Natural killer cell (primary cell): ENCODE results near the gene RNU6-8. TPM values are rescaled to one million over a fixed set of nuclear protein-coding genes. Genes with fewer than 3 reads are reported as not detected.

Experiments used
- ATAC-seq, 3 donors: fragments of 150-1000 bp in 2 of 3; fragments of 200-7000 bp in 1 of 3; cut with Tn5 transposase; 1 replicate in 1 of 3; 2 replicates in 2 of 3; pipeline ENCODE4 v1.10.0; 2021; ENCODE audit warnings: mild to moderate bottlenecking in 2 of 3, moderate library complexity in 2 of 3
- DNase-seq, 2 donors: peaks; one replicate each; pipeline versions ENCODE4 v3.0.0 to v3.0.0-alpha.2; 2013 to 2021; ENCODE audit warnings: mixed read lengths in 1 of 2
- H3K27ac ChIP-seq: one replicate; pipeline ENCODE4 v1.5.1; 2013; ENCODE audit warnings: mild to moderate bottlenecking, low read length
- H3K27me3 ChIP-seq: one replicate; pipeline ENCODE4 v1.6.1; 2013; ENCODE audit warnings: low read length; ENCODE audit not compliant: control insufficient read depth, insufficient read depth
- H3K36me3 ChIP-seq: one replicate; pipeline ENCODE4 v1.6.1; 2013; ENCODE audit warnings: low read length; ENCODE audit not compliant: control insufficient read depth, insufficient read depth
- H3K4me1 ChIP-seq: one replicate; pipeline ENCODE4 v1.6.1; 2013; ENCODE audit warnings: low read length; ENCODE audit not compliant: control insufficient read depth, insufficient read depth
- H3K4me3 ChIP-seq: one replicate; pipeline ENCODE4 v1.5.1; 2013; ENCODE audit warnings: low read length
- H3K9me3 ChIP-seq: one replicate; pipeline ENCODE4 v1.6.1; 2013; ENCODE audit warnings: low read length; ENCODE audit not compliant: control insufficient read depth, insufficient read depth
- H3K27ac Mint-ChIP-seq, 2 donors: one replicate each; pipeline ENCODE4 v1.8.0; 2022; ENCODE audit warnings: mild to moderate bottlenecking in 2 of 2, mixed read lengths in 2 of 2, moderate library complexity in 1 of 2
- H3K27me3 Mint-ChIP-seq, 2 donors: one replicate each; pipeline ENCODE4 v1.8.0; 2022; ENCODE audit warnings: low read depth in 2 of 2, mixed read lengths in 2 of 2
- H3K36me3 Mint-ChIP-seq: one replicate; pipeline ENCODE4 v1.8.0; 2022; ENCODE audit warnings: mixed read lengths
- H3K4me1 Mint-ChIP-seq, 2 donors: one replicate each; pipeline ENCODE4 v1.8.0; 2022; ENCODE audit warnings: mixed read lengths in 2 of 2
- H3K4me3 Mint-ChIP-seq: one replicate; pipeline ENCODE4 v1.8.0; 2022; ENCODE audit warnings: mild to moderate bottlenecking, moderate library complexity, mixed read lengths
- H3K9me3 Mint-ChIP-seq, 2 donors: one replicate each; pipeline ENCODE4 v1.8.0; 2022; ENCODE audit warnings: mixed read lengths in 2 of 2
- WGBS: methylation state at CpG from one replicate; pipeline ENCODE4 v1.1.7; 2013; ENCODE audit warnings: missing lambda C conversion rate; ENCODE audit not compliant: insufficient coverage; 5-methylcytosine and 5-hydroxymethylcytosine counted together
- intact Hi-C: fragments of 100-400 bp; cut with micrococcal nuclease; formaldehyde crosslinking; loops from one replicate; pipeline ENCODE4 v1.14.2; 2022
- total RNA-seq, 4 donors: library from RNA; stranded (reverse); fragments of 120-200 nt in 1 of 4; gene quantifications; one replicate each; pipeline versions ENCODE4 v1.2.3 to v1.2.4, GENCODE V29; 2013 to 2022
- TF ChIP-seq, protein P1 (sequence below): fragments of 200-600 bp; IDR thresholded peaks from one replicate; pipeline ENCODE4 v1.8.0; 2022; ENCODE audit warnings: antibody characterized with exemption

The RNU6-8 gene
- total RNA-seq, 3 donors from 2014 or later (not counting 1 experiment from before 2014, with no cell fraction given), result not detected

DNA sequence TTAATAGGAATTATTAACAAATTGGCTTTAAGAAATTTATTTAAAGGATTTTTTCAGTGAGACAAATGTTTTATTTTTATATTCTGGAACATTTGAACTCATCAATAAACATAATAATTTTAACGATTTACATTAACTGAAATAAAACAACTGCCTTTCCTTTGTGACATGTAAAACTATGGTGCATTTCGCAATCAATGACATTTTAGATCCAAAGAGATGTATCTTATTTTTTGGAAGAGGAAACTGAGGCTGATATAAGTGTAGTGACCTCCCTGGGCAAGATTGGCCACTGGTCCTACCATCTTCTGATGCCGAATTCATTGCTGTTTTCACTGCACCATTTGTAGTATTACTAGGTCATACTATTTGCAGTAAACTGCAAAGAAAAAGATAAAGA, 2.5 kb upstream of the RNU6-8 start:
- Mint-ChIP-seq H3K4me3 (no peak overlapping the region), H3K9me3 (no peaks in the 10 kb centered on the region), H3K4me1 (peaks cover 35 to 40% of the 10 kb centered on the region in 2 donors), H3K27me3 (peaks cover 16 to 21% of the 10 kb centered on the region in 2 donors), H3K27ac (no peak overlapping the region), H3K36me3 (no peaks in the 10 kb centered on the region)
- Histone ChIP-seq H3K36me3 (no peaks in the 10 kb centered on the region), H3K4me1 (peaks cover 25% of the 10 kb centered on the region), H3K4me3 (no peak overlapping the region), H3K27ac (no peak overlapping the region), H3K9me3 (no peaks in the 10 kb centered on the region), H3K27me3 (no peaks in the 10 kb centered on the region)
- TF ChIP-seq, protein P1, sequence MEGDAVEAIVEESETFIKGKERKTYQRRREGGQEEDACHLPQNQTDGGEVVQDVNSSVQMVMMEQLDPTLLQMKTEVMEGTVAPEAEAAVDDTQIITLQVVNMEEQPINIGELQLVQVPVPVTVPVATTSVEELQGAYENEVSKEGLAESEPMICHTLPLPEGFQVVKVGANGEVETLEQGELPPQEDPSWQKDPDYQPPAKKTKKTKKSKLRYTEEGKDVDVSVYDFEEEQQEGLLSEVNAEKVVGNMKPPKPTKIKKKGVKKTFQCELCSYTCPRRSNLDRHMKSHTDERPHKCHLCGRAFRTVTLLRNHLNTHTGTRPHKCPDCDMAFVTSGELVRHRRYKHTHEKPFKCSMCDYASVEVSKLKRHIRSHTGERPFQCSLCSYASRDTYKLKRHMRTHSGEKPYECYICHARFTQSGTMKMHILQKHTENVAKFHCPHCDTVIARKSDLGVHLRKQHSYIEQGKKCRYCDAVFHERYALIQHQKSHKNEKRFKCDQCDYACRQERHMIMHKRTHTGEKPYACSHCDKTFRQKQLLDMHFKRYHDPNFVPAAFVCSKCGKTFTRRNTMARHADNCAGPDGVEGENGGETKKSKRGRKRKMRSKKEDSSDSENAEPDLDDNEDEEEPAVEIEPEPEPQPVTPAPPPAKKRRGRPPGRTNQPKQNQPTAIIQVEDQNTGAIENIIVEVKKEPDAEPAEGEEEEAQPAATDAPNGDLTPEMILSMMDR, result no peak
- DNase-seq (no peak), ATAC-seq (no peak)
- intact Hi-C loops, result no loop called here
- WGBS, result 100% methylated on average over 2 of the region's 3 CpGs

DNA sequence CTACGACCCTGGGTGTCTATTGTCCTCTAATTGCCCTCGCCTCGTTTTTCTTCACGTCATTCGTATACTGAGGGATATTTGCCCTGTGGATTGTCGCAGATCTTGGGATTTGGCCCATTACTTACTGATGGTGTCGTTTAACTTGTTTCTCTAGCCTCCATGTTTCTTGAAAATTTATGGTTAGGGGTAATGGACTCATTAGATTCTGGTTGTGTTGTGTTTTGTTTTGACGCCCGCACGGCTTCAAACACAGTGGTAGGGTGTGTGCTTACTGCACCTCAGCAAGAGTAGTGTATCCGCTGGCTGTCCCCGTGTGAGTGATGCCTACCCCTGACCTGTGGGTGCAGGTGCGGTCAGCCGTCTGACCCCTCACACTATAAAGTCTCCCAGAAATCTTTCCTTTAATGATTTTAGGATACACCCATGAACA, 874 bp upstream of the RNU6-8 start:
- H3K27me3 ChIP-seq, result no peaks in the 10 kb centered on the region
- peak overlapping the region; percentile 97 for H3K27ac ChIP-seq
- Mint-ChIP-seq H3K27ac (peak overlapping the region; percentile 89 to 92), H3K4me3 (peak overlapping the region; percentile 89), H3K4me1 (peaks cover 36 to 41% of the 10 kb centered on the region in 2 donors), H3K36me3 (no peaks in the 10 kb centered on the region), H3K27me3 (peaks cover 19 to 21% of the 10 kb centered on the region in 2 donors), H3K9me3 (no peaks in the 10 kb centered on the region)
- intact Hi-C loops, result loop anchor here (1.0 to 5.0 kb wide), 2 partner anchors 131 to 642 kb away; partner anchors contain the start of gene NUBPL
- DNase-seq (peak in 1 of 2 donors; percentile 52), ATAC-seq (no peak)
- WGBS, result 3% methylated on average over 12 of the region's 14 CpGs
- no peaks in the 10 kb centered on the region for H3K9me3 ChIP-seq
- no peaks in the 10 kb centered on the region for H3K36me3 ChIP-seq
- TF ChIP-seq, protein P1, result no peak
- H3K4me3 ChIP-seq, result peak overlapping the region; percentile 87
- peaks cover 25% of the 10 kb centered on the region for H3K4me1 ChIP-seq

DNA sequence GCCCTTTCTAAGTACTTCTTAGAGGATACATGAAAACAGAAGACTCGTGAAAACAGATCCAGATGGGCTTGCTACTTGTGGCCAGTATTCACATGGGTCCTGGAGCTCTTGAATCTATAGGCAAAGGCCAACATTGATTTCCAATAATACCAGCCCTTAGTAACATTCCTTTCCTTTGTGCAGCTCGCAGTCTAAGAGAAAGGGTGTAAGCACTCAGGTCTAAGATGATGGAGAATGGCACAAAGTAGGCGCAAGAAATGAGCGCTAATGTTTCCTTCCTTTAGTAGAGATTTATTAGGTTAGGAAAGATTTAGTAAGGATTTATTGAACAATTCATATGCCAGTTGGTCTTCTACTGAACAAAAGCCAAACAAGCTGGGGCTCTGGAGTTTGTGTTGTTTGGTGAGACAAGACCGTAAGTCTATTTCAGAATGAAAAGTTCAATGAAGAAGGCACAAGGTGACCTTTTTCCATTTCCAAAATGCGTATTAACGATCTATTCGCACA, 525 bp downstream of the RNU6-8 start:
- H3K27ac ChIP-seq, result peak overlapping the region; percentile 97
- H3K9me3 Mint-ChIP-seq, result no peaks in the 10 kb centered on the region
- H3K4me3 Mint-ChIP-seq, result peak overlapping the region; percentile 89
- peak overlapping the region; percentile 87 for H3K4me3 ChIP-seq
- H3K36me3 ChIP-seq, result no peaks in the 10 kb centered on the region
- H3K27ac Mint-ChIP-seq, result peak overlapping the region; percentile 89 to 92
- 3% methylated on average over 8 of the region's 8 CpGs for WGBS
- peaks cover 36 to 41% of the 10 kb centered on the region in 2 donors for H3K4me1 Mint-ChIP-seq
- no peaks in the 10 kb centered on the region for H3K36me3 Mint-ChIP-seq
- no peaks in the 10 kb centered on the region for H3K27me3 ChIP-seq
- ATAC-seq, result no peak
- intact Hi-C loops, result loop anchor here (5.0 kb wide), 1 partner anchor 640 kb away; the partner anchor contains the start of gene NUBPL
- peaks cover 25% of the 10 kb centered on the region for H3K4me1 ChIP-seq
- H3K27me3 Mint-ChIP-seq, result peaks cover 13 to 18% of the 10 kb centered on the region in 2 donors
- TF ChIP-seq, protein P1, result no peak
- DNase-seq, result peak in 1 of 2 donors; percentile 49
- no peaks in the 10 kb centered on the region for H3K9me3 ChIP-seq
